NCI-H2196 (cell line): ENCODE measurements around the gene GRIK1.
"Not testable (repeated sequence)": the region's sequence is repeated elsewhere in the genome, so short reads cannot be mapped to it uniquely, and the experiment has no call there.

Experiments
- DNase-seq: peaks from one replicate; lab custom pipeline; 2025; ENCODE audit not compliant: unreplicated experiment; lab: John Stamatoyannopoulos, UW

GRIK1 gene

GRCh38 chr21:29939924-29940275, at the start of gene GRIK1:
Gene GRIK1 (minus strand): TSS chr21:29939996.
- DNase-seq: no peak

DNA sequence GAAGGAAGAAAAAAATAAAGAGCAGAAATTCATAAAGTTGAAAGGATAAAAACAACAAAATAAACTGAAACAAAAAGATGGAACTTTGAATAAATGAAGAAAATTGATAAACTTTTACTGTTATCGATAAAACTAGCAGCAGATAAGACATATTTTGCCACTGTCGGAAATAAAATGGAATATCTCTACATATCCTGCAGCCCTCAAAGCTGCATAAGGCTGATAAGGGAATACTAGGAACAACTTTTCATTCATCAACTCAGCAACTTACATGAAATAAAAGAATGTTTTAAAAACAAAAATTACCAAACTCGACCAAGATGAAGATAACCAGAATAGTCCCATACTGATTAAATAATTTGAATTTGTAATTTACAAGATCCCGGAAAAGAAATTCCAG, 48.0 kb upstream of the GRIK1 start:
- DNase-seq: no peak

DNA sequence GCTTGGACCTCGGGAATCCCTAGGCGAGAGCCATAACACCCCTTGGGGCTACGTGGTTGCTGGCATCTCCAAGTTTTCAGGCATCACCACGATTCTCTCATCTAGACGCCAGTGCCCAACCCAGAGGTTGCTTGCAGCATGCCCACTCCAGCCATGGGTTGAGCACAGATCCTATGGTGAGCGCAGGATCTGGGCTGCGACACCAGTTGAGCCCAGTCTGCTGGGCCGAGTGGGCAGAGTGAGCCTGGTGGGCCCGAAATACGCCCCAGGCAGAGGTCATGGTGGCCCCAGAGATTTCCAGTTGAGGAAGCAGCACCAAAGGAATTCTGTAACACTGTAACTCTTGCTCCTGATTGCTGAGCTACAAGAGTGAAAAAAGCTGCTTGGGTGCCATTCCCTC, 46.1 kb upstream of the GRIK1 start:
- DNase-seq: no peak

- DNase-seq: no peak
Observed at GRCh38 chr21:29979043-29979442, 39.2 kb upstream of the GRIK1 start.

DNA sequence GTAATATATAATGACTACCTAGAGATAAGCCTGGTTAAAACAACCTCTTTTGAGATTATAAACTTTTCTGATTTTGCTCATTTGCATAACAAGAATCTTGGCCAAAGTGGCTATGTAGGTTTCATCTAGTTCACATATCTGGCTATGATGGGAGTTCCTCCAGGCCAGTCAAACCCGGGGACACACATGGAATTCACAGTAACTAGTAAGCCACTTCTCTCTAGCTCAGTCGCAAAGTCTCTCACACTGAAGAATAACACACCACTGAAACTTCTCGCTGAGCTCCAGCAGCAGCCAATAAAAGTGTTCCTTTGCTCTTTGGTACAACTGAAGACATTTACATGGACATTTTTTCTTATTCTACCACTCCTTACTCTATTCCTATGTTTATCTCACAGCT, 36.0 kb upstream of the GRIK1 start:
- no peak for DNase-seq

- DNase-seq: no peak
Observed at GRCh38 chr21:29973258-29973657, 33.5 kb upstream of the GRIK1 start.

GRCh38 chr21:29961291-29962027, 21.7 kb upstream of the GRIK1 start:
- no peak for DNase-seq

GRCh38 chr21:29958551-29958950, 18.8 kb upstream of the GRIK1 start:
- DNase-seq: no peak

GRCh38 chr21:29958035-29958434, 18.2 kb upstream of the GRIK1 start:
- DNase-seq: not testable (repeated sequence)

GRCh38 chr21:29953690-29954089, 13.9 kb upstream of the GRIK1 start:
- no peak for DNase-seq

GRCh38 chr21:29953072-29953471, 13.3 kb upstream of the GRIK1 start:
- no peak for DNase-seq

- DNase-seq: no peak
Observed at GRCh38 chr21:29951911-29952310, 12.1 kb upstream of the GRIK1 start.

DNA sequence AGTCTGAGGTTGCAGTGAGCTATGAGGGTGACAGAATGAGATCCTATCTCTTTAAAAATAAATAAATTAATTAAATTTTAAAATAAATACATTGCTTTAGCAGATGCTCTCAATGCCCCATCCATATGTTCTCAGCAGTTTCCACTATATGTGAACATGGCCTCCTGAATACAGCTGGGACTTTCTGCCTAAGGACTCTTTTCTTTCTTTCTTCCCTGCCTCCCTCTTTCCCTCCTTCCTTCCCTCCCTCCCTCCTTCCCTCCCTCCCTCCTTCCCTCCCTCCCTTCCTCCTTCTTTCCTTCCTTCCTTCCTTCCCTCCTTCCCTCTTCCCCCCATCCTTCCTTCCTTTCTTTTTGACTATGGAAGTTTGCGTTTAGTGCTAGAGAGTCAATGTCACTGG, 10.2 kb upstream of the GRIK1 start:
- DNase-seq: no peak

- DNase-seq: no peak
Observed at GRCh38 chr21:29947119-29947518, 7.3 kb upstream of the GRIK1 start.

DNA sequence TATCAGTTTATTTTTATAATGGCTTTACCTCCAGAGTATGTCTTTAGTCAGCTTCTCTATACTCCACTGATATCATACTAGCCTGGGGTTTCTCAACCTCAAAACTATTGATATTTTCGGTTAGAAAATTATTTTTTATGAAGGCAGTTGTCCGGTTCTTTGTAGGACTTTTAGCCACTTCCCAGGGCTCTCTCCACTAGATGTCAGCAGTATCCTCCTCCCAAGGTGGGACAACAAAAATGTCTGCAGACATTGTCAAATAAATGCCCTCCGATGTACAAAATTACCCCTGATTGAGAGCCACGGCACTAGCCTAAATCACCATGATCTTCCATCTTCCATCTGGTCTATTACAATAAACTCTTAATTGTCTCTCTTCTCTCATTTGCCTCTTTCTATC, 4.1 kb upstream of the GRIK1 start:
- no peak for DNase-seq

DNA sequence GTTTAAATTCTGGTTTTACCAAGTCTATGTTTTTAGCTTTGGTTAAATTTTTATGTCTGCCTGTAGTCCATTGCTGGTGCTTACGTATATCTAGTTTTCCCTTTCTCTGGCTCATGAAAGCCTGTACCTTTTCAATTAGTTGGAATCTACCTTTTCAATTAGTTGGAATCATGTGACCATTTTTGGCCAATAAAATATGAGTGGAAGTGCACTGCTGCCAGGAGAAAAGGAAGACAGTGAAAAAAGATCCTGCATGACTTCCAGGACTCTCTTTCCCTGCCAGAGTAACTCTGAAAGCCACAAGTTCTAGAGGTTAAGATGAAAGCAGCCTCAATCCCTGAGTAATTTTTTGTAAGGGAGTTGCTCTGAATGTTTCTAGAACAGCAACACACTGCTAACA, 2.2 kb upstream of the GRIK1 start:
- DNase-seq: no peak

- DNase-seq: no peak
Observed at GRCh38 chr21:29940991-29941390, 1.2 kb upstream of the GRIK1 start.

- DNase-seq: no peak
Observed at GRCh38 chr21:29940361-29940760, 565 bp upstream of the GRIK1 start.

DNA sequence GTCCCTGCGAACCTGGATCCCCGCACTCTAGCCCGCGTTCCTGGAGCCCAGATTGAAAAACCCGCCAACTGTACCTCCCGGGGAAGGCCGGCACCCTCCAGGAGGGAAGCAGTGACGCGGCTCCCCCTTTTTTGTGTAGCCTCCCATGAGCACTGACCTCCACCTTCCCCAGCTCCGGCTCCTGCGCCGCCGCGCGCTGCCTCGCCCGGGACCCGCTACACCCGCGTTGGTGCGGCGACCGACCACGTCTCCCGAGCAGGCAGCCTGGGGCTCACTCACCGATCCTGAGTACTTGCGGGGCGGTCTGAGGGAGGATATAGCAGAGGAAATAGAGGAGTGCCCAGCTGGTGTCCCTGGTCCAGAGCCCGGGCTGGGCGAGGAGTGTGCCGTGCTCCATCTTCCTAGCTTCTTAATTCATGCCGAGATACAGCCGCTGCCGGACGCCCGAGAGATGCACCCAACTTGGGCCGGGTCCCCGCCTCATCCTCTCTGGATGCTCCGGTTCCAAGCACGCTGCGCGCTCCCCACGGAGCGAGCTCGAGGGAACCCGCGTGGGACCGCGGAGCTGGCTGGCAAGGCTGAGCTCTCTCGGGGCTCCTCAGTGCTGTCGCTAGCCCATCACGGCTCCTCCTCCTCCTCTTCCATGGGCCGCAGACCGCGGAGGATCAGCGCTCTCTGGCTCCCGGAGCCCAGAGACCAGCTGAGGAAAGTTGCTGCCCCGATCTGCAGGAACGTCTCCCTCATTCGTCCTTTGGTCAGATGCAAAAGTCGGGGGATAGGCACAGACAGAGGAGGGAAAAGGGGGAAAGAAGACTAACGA, 482 bp downstream of the GRIK1 start:
- no peak for DNase-seq

GRCh38 chr21:29938776-29939103, 1.1 kb downstream of the GRIK1 start:
- DNase-seq: no peak

GRCh38 chr21:29933088-29933487, 6.7 kb downstream of the GRIK1 start:
- no peak for DNase-seq

- no peak for DNase-seq
Observed at GRCh38 chr21:29928537-29928936, 11.3 kb downstream of the GRIK1 start.

- DNase-seq: no peak
Observed at GRCh38 chr21:29920938-29921337, 18.9 kb downstream of the GRIK1 start.
